T-helper 2 cell treated with Interferon-gamma antibody and Interleukin-4, amounts not matched to agents 100 ng/mL and 5 ng/mL, for 36 hours (primary cell): Measurements from ENCODE around the gene RXRA. TPM values are rescaled to one million over a fixed set of nuclear protein-coding genes. Genes with fewer than 3 reads are reported as not detected.

Experiments
- intact Hi-C: fragments of 100-400 bp; cut with micrococcal nuclease; formaldehyde crosslinking; loops from one replicate; pipeline ENCODE4 v1.15.1; 2023
- total RNA-seq: library from RNA; stranded (reverse); gene quantifications from 2 replicates; pipeline ENCODE4 v1.2.3, GENCODE V29; 2022

RXRA gene
- total RNA-seq, 1 donor from 2014 or later, result 6.6 TPM

DNA sequence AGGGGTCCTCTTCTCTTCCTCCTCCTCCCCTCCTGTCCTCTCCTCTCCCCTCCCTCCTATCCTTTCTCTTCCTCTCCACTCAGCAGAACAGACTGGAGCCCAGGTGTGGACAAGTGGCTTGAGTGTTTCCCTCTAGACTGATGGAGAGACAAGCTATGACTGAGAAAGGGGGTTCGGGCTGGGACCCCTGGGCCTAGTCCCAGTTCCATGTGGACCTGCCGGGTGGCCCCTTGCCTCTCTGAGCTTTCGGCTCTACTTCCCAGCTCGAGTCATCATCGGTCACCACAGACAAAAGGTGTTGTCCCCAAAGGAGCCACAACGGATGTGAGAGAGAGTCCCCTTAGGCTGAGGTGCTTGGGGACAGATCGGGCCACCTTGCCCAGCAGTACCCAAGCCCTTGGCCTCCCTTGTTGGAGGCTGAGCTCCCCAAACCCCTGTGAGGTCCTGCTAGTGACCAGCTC lies 3.4 kb upstream of the RXRA start:
- intact Hi-C loops, result loop anchor here (10.0 kb wide), 1 partner anchor 258 kb away; the partner anchor contains the start of gene BRD3

GRCh38 chr9:134323741-134324358 lies 2.4 kb upstream of the RXRA start:
- intact Hi-C loops, result loop anchor here (10.0 kb wide), 1 partner anchor 259 kb away; the partner anchor contains the start of gene BRD3

DNA sequence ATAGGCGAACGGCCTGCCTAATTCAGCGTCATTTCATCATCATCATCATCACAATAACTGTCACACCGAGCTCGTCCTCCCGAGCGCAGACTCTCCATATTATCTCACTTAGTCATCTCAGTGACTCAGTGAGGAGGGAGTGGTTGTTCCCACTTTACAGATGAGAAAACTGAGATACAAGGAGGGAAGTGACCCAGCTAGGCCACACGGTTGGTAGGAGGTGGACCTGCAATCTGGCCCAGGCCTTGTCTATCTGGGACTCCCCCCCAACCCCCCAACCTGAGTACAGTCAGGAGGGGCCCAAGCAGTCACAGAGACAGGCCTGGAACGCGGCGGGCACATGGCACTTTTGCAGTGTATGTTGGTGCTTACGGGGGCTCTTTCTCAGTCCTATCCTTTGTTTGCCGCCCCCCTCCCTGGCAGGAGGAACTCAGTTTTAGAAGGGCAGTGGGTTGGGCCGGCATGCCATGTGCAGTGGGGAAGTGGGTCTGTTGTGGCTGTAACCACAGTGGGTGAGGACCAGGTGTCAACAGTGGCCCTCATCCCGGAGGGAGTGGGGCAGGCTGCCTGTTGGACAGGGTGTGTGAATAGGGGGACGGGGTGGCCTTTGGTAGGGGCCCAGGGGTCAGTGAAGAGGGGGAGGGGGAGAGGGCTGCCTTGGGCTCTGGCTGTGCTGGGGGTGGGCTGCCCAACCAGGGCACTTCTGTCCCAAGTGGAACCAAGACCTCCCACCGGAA lies 1.7 kb upstream of the RXRA start:
- intact Hi-C loops, result loop anchor here (5.0 to 10.0 kb wide), 2 partner anchors 152 to 260 kb away; partner anchors contain the start of gene BRD3

DNA sequence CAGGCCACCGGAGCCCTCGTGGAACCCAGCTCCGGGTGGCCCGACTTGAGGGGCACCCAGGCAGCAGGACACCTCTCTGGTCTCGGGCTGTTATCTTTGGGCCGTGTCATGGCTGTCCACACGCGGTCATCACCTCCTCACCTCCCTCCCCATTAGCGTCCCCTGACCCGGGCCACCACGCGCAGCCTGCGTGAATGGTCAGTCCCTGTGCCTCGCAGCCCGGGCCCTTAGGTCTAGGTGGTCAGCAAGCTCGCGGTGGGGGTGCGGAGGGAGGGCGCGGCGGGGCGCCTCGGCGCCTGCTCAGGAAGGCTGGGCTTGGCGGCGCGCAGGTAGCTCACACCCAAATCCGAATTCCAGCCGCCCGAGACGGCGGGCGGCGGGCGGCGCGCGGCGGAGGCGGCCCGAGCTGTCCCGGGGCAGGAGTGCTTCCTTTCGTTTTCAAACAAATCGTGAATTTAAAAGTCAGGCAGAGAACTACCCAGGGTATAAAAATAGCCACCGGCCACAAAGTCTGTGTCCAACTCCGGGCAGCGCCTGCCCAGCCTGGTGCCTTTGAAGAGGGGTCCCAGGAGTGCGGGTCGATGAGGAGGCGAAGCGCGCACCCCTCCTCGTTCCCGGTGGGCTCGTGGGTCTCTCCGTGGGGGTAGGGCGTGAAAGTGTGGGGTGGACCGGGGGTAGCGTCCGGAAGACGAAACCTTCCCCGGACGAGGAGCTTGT lies 1.0 kb upstream of the RXRA start:
- intact Hi-C loops, result loop anchor here (5.0 to 10.0 kb wide), 2 partner anchors 153 to 260 kb away; partner anchors contain the start of gene BRD3

DNA sequence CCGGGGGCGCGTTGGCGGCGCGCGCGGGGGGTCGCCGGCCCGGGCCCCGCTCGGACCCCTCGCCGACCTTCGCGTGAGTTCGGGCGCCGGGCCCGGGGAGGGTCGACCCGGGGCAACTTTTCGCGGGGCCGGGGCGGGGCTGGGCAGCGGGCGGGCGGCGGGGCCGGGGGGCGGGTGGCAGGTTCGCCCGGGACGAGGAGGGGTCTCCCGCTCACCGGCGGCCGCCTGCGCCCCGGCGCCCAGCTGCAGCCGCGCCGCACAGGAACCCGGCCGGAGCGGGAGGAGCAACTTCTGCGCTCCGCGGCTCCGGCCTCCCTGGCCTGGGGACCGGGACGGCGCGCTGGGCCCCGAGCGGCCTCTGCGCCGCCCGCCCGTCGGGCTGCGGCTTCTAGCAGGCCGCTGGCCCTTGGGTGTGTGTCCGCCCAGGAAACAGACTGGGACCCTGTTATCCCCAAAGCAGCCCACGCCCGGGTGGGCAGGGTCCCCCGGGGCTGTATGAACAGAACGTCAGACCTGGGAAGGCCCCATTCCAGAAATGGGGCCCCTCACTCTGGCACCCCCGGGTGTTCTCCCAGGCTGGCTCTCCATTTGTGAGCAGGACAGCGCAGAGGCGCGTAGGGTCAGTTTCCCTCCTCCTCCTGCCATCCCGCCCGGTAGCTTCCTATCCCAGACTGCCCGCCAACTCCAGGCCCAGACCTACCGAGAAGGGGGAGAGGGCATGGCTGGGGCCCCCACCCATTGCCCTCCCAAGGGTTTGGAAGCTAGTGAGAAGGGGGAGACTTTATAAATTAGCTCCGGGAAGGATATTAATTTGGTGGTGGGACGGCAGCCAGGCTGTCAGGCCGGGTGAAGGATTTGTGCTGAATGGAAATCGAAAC lies 708 bp downstream of the RXRA start:
- intact Hi-C loops, result loop anchor here (5.0 to 10.0 kb wide), 2 partner anchors 155 to 262 kb away; partner anchors contain the start of gene BRD3

- intact Hi-C loops, result loop anchor here (5.0 to 10.0 kb wide), 2 partner anchors 155 to 263 kb away; partner anchors contain the start of gene BRD3
These were observed 1.5 kb downstream of the RXRA start for GRCh38 chr9:134327671-134328231.

DNA sequence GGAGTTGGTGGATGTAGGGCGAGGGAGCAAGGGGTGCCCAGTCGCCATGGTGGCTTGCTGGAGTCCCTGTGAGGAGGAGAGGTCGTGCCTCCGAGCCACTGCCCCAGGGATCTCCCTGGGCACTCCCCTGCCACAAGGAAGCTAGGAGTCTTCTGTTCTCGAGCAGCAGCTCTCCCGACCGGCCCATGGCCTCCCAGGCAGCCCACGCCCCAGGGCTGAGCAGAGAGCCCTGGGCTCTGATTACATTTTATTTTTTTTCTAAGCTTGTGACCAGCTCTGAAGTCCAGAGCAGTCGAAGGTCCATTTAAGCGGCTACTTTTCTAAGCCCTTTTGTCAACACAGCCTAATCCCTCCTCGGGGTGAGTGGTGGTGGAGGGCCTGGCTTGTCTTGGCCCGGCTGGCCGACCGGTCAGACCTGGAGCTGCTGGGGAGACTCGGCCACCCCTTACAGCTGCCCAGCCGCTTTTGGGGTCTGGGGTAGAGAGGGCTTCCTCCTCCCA lies 2.1 kb downstream of the RXRA start:
- intact Hi-C loops, result loop anchor here (5.0 to 10.0 kb wide), 2 partner anchors 156 to 264 kb away; partner anchors contain the start of gene BRD3

GRCh38 chr9:134328841-134329575 lies 2.8 kb downstream of the RXRA start:
- intact Hi-C loops, result loop anchor here (5.0 to 10.0 kb wide), 2 partner anchors 157 to 264 kb away; partner anchors contain the start of gene BRD3

- intact Hi-C loops, result loop anchor here (5.0 to 10.0 kb wide), 2 partner anchors 157 to 265 kb away; partner anchors contain the start of gene BRD3
These were observed 3.3 kb downstream of the RXRA start for GRCh38 chr9:134329576-134329855.

DNA sequence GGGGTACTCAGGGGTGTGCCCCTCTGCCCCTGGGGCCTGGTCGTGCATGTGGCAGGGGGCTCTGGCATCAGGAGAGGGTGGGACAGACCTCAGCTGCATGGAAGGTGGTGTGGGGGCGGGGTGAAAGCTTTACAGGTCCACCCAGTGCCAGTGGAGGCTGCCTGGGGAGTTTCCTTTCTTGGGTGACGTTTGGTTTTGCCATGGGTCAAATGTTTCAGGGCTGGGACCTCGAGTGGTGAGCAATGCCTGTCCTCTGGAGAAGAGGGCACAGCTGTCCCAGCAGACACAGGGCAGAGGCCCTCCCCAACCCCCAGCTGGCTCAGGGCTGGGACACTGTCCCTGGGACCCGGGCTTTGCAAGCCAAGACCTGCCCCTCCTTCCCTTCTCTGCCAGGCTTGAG lies 3.6 kb downstream of the RXRA start:
- intact Hi-C loops, result loop anchor here (5.0 to 10.0 kb wide), 2 partner anchors 158 to 265 kb away; partner anchors contain the start of gene BRD3

DNA sequence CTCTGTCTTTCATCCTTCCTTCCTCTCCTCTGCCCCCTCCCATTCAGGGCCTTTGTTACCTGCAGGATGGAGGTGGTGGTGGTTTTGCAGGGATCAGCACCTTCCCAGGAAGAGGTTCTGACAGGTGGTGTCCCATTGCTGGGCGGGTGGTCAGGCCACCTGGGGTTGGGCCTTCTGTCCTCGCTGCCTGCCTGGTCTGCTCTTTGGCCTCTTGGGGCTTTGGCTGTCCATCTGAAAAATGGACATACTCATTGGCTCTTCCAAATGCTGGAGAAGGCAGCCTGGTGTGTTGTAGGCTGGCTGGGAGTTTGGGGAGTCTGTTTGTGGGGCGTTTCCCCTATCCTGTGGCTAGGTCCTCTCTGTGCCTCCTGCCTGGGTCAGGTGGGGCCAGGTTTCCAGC lies 4.3 kb downstream of the RXRA start:
- intact Hi-C loops, result no loop called here

GRCh38 chr9:134331186-134332025 lies 5.2 kb downstream of the RXRA start:
- intact Hi-C loops, result no loop called here

GRCh38 chr9:134332266-134332665 lies 6.0 kb downstream of the RXRA start:
- intact Hi-C loops, result no loop called here

DNA sequence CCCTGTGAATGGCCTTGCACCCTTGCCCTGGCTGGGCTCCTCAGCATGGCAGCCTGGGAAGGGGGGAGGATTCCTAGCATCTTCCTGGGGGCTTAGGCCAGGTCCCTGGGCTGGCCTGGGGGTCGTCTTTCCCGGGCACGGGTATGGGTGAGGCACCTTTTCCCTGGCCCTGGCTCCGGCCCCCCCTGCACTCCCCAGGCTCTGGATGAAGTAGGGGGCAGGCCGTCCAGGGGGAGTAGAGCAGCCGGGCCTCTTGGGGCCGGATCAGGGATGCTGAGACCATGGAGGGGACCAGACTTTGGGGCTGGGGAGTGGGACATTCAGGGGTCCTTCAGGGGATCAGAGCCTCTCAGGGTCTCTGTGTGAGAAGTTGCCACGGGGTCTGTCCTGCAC lies 6.6 kb downstream of the RXRA start:
- intact Hi-C loops, result no loop called here

- intact Hi-C loops, result no loop called here
These were observed 7.1 kb downstream of the RXRA start for GRCh38 chr9:134333234-134333873.

- intact Hi-C loops, result no loop called here
These were observed 7.8 kb downstream of the RXRA start for GRCh38 chr9:134333874-134334581.

DNA sequence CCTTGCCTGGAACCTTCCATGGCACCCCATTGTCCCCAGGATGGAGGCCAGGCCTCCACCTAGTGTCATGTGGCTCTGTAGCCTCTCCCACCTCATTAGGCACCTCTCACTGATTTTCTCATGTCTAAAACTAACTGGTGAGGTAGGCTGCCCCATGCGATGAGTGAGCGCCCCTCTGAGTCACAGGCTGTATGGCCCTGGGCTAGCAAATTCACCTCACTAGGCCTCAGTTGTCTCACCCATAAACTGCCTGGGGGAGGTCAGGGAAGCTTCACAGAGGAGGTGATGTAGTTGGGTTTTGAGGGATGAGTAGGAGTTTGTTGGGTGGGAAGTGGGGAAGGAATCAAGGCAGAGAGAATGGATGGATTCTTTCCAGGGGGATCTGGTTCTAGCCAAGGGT lies 8.8 kb downstream of the RXRA start:
- intact Hi-C loops, result no loop called here
